OCI-LY3 (cell line): Measurements from ENCODE around the gene FNBP1L.

ENCODE experiments used
- H2AFZ ChIP-seq: fragments of 200-600, 300-600 bp; shearing (Covaris generic); 2 replicates; pipeline ENCODE4 v1.6.0; 2014; ENCODE audit warnings: antibody characterized with exemption, low read depth, low read length
- H3K27ac ChIP-seq: fragments of 200-600, 300-600 bp; sonication (generic); 2 replicates; pipeline ENCODE4 v1.5.1; 2014; ENCODE audit warnings: mild to moderate bottlenecking, low read length, moderate library complexity, mixed read lengths
- H3K27me3 ChIP-seq: fragments of 200-600, 300-600 bp; sonication (generic); 2 replicates; pipeline ENCODE4 v1.6.1; 2014; ENCODE audit warnings: low read depth, low read length, mixed read lengths
- H3K36me3 ChIP-seq: fragments of 200-600, 300-600 bp; sonication (generic); replicated peaks from 2 replicates; pipeline ENCODE3; 2014; ENCODE audit warnings: low read depth, low read length, mixed read lengths
- H3K4me1 ChIP-seq: fragments of 300-600, 200-600 bp; sonication (generic); 2 replicates; pipeline ENCODE4 v1.6.1; 2014; ENCODE audit warnings: low read length, mixed read lengths
- H3K4me2 ChIP-seq: fragments of 200-600, 300-600 bp; sonication (generic); 2 replicates; pipeline ENCODE4 v1.6.1; 2014; ENCODE audit warnings: low read length, mixed read lengths
- H3K4me3 ChIP-seq: fragments of 300-600, 200-600 bp; sonication (generic); 2 replicates; pipeline ENCODE4 v1.5.1; 2014; ENCODE audit warnings: antibody characterized with exemption, mild to moderate bottlenecking, low read length, moderate library complexity
- H3K79me2 ChIP-seq: fragments of 300-600, 200-600 bp; shearing (Covaris generic); 2 replicates; pipeline ENCODE4 v1.6.1; 2014; ENCODE audit warnings: mild to moderate bottlenecking, low read length, mixed read lengths
- H3K9ac ChIP-seq: fragments of 300-600, 200-600 bp; shearing (Covaris generic); 2 replicates; pipeline ENCODE4 v1.6.0; 2014; ENCODE audit warnings: mild to moderate bottlenecking, low read length, moderate library complexity
- H3K9me3 ChIP-seq: fragments of 200-600, 300-600 bp; shearing (Covaris generic); 2 replicates; pipeline ENCODE4 v1.6.1; 2014; ENCODE audit warnings: low read length, mixed read lengths; ENCODE audit not compliant: insufficient read depth
- H4K20me1 ChIP-seq: fragments of 200-600, 300-600 bp; sonication (generic); 2 replicates; pipeline ENCODE4 v1.6.1; 2016; ENCODE audit warnings: low read length, mixed read lengths; ENCODE audit not compliant: insufficient read depth
- CTCF ChIP-seq: fragments of 200-600, 300-600 bp; sonication (generic); IDR thresholded peaks from 2 replicates; pipeline ENCODE4 v1.5.1; 2014; ENCODE audit warnings: antibody characterized with exemption, low read length, low read depth
- EZH2phosphoT487 ChIP-seq: fragments of 200-600 bp; shearing (Covaris generic); IDR thresholded peaks from 2 replicates; pipeline ENCODE4 v1.6.1; 2018; ENCODE audit warnings: antibody characterized with exemption, mixed run types, low read depth

FNBP1L gene

GRCh38 chr1:93446837-93447451 is 974 bp upstream of the FNBP1L start:
- no peaks in the 10 kb centered on the region for H3K9me3 ChIP-seq
- H3K27me3 ChIP-seq, result no peaks in the 10 kb centered on the region
- H3K36me3 ChIP-seq, result no peaks in the 10 kb centered on the region
- peak overlapping the region; percentile 71 for H3K9ac ChIP-seq
- peak overlapping the region; percentile 86 for H3K4me2 ChIP-seq
- peaks cover 24% of the 10 kb centered on the region for H3K79me2 ChIP-seq
- no peak overlapping the region for H2AFZ ChIP-seq
- peaks cover 10% of the 10 kb centered on the region; the same call in 1 of the 2 replicates for H4K20me1 ChIP-seq
- no peak overlapping the region for H3K27ac ChIP-seq
- H3K4me3 ChIP-seq, result peak overlapping the region; percentile 80
- peaks cover 22% of the 10 kb centered on the region for H3K4me1 ChIP-seq
- TF ChIP-seq EZH2phosphoT487 (no peak), CTCF (no peak)

GRCh38 chr1:93448292-93448982 is 519 bp downstream of the FNBP1L start:
- Histone ChIP-seq H3K4me3 (peak overlapping the region; percentile 80), H3K27ac (no peak overlapping the region; the same call in 1 of the 2 replicates), H4K20me1 (peaks cover 11% of the 10 kb centered on the region; the same call in 1 of the 2 replicates), H3K4me1 (peaks cover 15% of the 10 kb centered on the region), H3K79me2 (peaks cover 36% of the 10 kb centered on the region), H3K9ac (peak overlapping the region; percentile 71), H3K27me3 (no peaks in the 10 kb centered on the region), H3K9me3 (no peaks in the 10 kb centered on the region), H3K4me2 (peak overlapping the region; percentile 86), H3K36me3 (no peaks in the 10 kb centered on the region), H2AFZ (peak overlapping the region; percentile 43)
- TF ChIP-seq CTCF, result no peak
- TF ChIP-seq EZH2phosphoT487, result no peak

DNA sequence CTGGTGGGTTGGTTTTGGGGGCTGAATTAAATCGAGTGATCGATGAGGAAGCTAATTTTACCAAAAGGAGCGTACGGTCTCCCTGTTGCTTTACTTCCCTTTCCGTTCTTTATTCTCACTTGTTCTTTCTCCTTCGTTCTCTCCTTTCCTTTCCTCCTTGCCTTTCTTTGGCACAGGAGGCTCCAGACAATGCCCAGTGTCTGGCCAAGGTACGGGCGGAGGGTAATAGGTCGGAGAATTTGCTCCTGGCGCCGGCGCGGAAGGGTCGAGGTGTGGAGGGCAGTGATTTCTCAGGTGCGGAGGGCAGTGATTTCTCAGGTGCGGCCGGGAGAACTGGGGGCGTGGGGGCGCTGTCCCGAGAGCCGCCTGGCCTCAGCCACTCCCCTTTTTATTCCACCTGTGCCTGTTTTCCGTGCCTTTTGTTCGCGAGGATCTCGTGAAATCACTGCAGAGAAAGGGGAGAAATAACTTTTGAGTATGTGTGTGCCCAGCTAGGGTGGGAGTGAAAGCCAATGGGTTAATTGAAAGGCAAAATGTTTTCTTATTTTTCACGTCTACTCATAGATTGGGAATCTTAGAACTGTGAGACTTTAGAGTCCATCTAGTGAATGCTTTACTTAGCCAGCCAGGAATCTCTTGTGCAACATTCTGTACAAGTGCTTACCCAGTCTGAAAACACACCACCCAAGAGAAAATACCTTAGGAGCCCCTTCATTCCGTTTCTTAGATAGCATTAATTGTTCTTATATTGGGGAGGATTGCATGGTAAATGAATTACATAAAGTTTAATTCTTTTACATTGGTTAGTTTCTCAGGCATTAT is 1.3 kb downstream of the FNBP1L start:
- H4K20me1 ChIP-seq, result peaks cover 17% of the 10 kb centered on the region; the same call in 1 of the 2 replicates
- H3K36me3 ChIP-seq, result no peaks in the 10 kb centered on the region
- H3K4me1 ChIP-seq, result peaks cover 15% of the 10 kb centered on the region
- H3K4me3 ChIP-seq, result peak overlapping the region; percentile 80
- H3K27me3 ChIP-seq, result no peaks in the 10 kb centered on the region
- no peak overlapping the region for H3K27ac ChIP-seq
- TF ChIP-seq CTCF (peak; percentile 25; the same call in 1 of the 2 replicates), EZH2phosphoT487 (no peak)
- H3K79me2 ChIP-seq, result peaks cover 43% of the 10 kb centered on the region
- H2AFZ ChIP-seq, result peak overlapping the region; percentile 43
- H3K9ac ChIP-seq, result peak overlapping the region; percentile 71
- H3K9me3 ChIP-seq, result no peaks in the 10 kb centered on the region
- peak overlapping the region; percentile 86 for H3K4me2 ChIP-seq

- H3K79me2 ChIP-seq, result peaks cover 49% of the 10 kb centered on the region
- no peak for TF ChIP-seq CTCF
- no peak for TF ChIP-seq EZH2phosphoT487
- no peaks in the 10 kb centered on the region for H3K27me3 ChIP-seq
- no peak overlapping the region for H2AFZ ChIP-seq
- no peak overlapping the region for H3K9ac ChIP-seq
- no peak overlapping the region for H3K27ac ChIP-seq
- peak overlapping the region; percentile 17; the same call in 1 of the 2 replicates for H3K4me3 ChIP-seq
- peak overlapping the region; percentile 86 for H3K4me2 ChIP-seq
- peaks cover 15% of the 10 kb centered on the region for H3K4me1 ChIP-seq
- H4K20me1 ChIP-seq, result peaks cover 17% of the 10 kb centered on the region; the same call in 1 of the 2 replicates
- no peaks in the 10 kb centered on the region for H3K36me3 ChIP-seq
- H3K9me3 ChIP-seq, result no peaks in the 10 kb centered on the region
Measured at GRCh38 chr1:93450321-93450720, 2.4 kb downstream of the FNBP1L start.
